ENCODE results near the gene SERPINB5. TPM values are rescaled to one million over a fixed set of nuclear protein-coding genes. Genes with fewer than 3 reads are reported as not detected.

The SERPINB5 gene
- total and polyA plus RNA-seq, 2 donors (not counting 1 experiment from before 2014, with no cell fraction given): not detected

DNA sequence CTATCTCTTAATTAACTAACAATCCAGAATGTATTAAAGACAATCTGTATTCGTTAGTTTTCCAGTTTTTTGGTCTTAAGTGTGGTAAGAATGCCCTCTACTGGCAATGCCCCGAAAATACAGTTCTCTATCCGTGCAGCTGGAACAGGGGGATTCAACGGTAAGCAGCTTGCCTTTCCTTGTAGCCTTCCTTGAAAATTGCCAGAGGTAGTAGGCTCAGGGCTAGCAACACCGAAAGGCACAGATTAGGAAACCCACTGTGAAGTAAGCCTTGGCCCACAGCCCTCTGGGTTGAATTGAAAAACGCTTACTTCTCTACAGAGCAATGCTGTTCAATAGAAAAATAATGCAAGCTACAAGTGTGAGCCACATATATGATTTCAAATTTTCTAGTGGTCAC lies 37.4 kb upstream of the SERPINB5 start:
- H3K36me3 ChIP-seq (replicated peaks in 1 of 2; ENCODE audit: control extremely low read depth in 1 of 2, control insufficient read depth in 1 of 2, extremely low read depth in 1 of 2, insufficient read depth in 2 of 2, low read length in 1 of 2): no peaks in the 10 kb centered on the region
- DNase-seq (peak; percentile 72), ATAC-seq (ENCODE audit: low read depth) (peak; percentile 78)
- H3K9me3 Mint-ChIP-seq (ENCODE audit: insufficient read depth): no peaks in the 10 kb centered on the region
- H3K4me3 ChIP-seq (ENCODE audit: control extremely low read depth in 1 of 5, extremely low read depth in 1 of 5, insufficient read depth in 1 of 5, low read depth in 2 of 5, low read length in 4 of 5): no peak overlapping the region
- TF ChIP-seq EZH2 (IDR thresholded peaks at IDR 0.05; ENCODE audit: borderline replicate concordance, insufficient read depth, low read depth, low read length, poor library complexity, severe bottlenecking): no peak
- TF ChIP-seq, protein P1, sequence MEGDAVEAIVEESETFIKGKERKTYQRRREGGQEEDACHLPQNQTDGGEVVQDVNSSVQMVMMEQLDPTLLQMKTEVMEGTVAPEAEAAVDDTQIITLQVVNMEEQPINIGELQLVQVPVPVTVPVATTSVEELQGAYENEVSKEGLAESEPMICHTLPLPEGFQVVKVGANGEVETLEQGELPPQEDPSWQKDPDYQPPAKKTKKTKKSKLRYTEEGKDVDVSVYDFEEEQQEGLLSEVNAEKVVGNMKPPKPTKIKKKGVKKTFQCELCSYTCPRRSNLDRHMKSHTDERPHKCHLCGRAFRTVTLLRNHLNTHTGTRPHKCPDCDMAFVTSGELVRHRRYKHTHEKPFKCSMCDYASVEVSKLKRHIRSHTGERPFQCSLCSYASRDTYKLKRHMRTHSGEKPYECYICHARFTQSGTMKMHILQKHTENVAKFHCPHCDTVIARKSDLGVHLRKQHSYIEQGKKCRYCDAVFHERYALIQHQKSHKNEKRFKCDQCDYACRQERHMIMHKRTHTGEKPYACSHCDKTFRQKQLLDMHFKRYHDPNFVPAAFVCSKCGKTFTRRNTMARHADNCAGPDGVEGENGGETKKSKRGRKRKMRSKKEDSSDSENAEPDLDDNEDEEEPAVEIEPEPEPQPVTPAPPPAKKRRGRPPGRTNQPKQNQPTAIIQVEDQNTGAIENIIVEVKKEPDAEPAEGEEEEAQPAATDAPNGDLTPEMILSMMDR (IDR thresholded peaks at IDR 0.05): peak; percentile 94
- H3K27me3 ChIP-seq (replicated peaks in 1 of 4; ENCODE audit: control extremely low read depth in 1 of 4, control insufficient read depth in 3 of 4, insufficient read depth in 4 of 4, low read length in 3 of 4): no peaks in the 10 kb centered on the region
- H3K27ac Mint-ChIP-seq: no peak overlapping the region
- H3K4me1 ChIP-seq (ENCODE audit: control insufficient read depth in 2 of 2, insufficient read depth in 2 of 2, low read length in 2 of 2): peaks cover 2 to 5% of the 10 kb centered on the region in 2 donors
- H3K27ac ChIP-seq (ENCODE audit: low read length in 2 of 2): no peak overlapping the region
- no peaks in the 10 kb centered on the region for H3K9me3 ChIP-seq (ENCODE audit: control extremely low read depth in 1 of 3, control insufficient read depth in 2 of 3, insufficient read depth in 1 of 3, low read length in 2 of 3)
- H3K27me3 Mint-ChIP-seq: peaks cover 16% of the 10 kb centered on the region
- no peaks in the 10 kb centered on the region for H3K79me2 ChIP-seq (ENCODE audit: control insufficient read depth, insufficient read depth, low read length)
- no peak overlapping the region for H3K4me2 ChIP-seq (replicated peaks; ENCODE audit: low read depth, low read length, poor library complexity, severe bottlenecking)
- no peak overlapping the region for H3K4me3 Mint-ChIP-seq
- POLR2A ChIA-PET: no interaction called here
- CTCF ChIA-PET: interaction anchor here (0.6 to 9.4 kb wide), 41 partner anchors 9 to 1190 kb away, joined by 3 to 170 read pairs (median 4); partner anchors contain the start of genes PHLPP1 and VPS4B
- no peak overlapping the region for H3K9ac ChIP-seq (ENCODE audit: low read length)
- H3K4me1 Mint-ChIP-seq: peaks cover 5% of the 10 kb centered on the region
- intact Hi-C loops (cut with micrococcal nuclease): loop anchor here (1.0 to 2.0 kb wide), 5 partner anchors 17 to 725 kb away; partner anchors contain the start of gene VPS4B
- WGBS (ENCODE audit: insufficient coverage): 6% methylated on average over 3 of the region's 6 CpGs
- H4K20me1 ChIP-seq (ENCODE audit: control insufficient read depth, insufficient read depth, low read length, poor library complexity, severe bottlenecking): no peaks in the 10 kb centered on the region
- H2AFZ ChIP-seq (ENCODE audit: insufficient read depth, low read depth, low read length, poor library complexity, severe bottlenecking): peak overlapping the region; percentile 60

DNA sequence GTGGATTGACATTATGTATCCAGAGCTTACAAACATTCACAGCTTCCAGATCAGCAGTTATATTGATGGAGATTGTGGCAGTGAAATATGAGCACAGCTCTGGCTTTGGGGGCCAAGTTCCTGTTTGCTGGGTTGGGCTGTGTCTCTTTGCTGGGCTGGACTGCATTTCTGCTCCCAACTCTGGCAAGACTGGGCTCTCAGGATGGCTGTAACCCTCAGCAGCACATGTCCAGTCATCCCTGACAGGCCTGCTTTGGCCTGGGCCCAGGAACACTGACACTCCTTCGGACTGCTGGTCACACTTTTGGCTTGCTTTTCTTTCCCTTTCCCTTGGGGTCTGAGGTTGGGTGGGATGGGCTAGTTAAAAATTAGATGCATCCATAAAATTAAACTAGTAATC lies 36.5 kb upstream of the SERPINB5 start:
- Mint-ChIP-seq H3K27ac (no peak overlapping the region), H3K4me3 (no peak overlapping the region), H3K27me3 (peaks cover 12% of the 10 kb centered on the region), H3K4me1 (peaks cover 14% of the 10 kb centered on the region), H3K9me3 (ENCODE audit: insufficient read depth) (no peaks in the 10 kb centered on the region)
- no peak overlapping the region for H3K27ac ChIP-seq (ENCODE audit: low read length in 2 of 2)
- intact Hi-C loops (cut with micrococcal nuclease): no loop called here
- H3K4me2 ChIP-seq (replicated peaks; ENCODE audit: low read depth, low read length, poor library complexity, severe bottlenecking): no peak overlapping the region
- no peak overlapping the region for H3K4me3 ChIP-seq (ENCODE audit: control extremely low read depth in 1 of 5, extremely low read depth in 1 of 5, insufficient read depth in 1 of 5, low read depth in 2 of 5, low read length in 4 of 5)
- no CpG with 5 or more reads among the region's 1 CpG for WGBS (ENCODE audit: insufficient coverage)
- no peak overlapping the region for H2AFZ ChIP-seq (ENCODE audit: insufficient read depth, low read depth, low read length, poor library complexity, severe bottlenecking)
- H4K20me1 ChIP-seq (ENCODE audit: control insufficient read depth, insufficient read depth, low read length, poor library complexity, severe bottlenecking): no peaks in the 10 kb centered on the region
- ChIA-PET POLR2A (no interaction called here), CTCF (interaction anchor here (0.7 to 9.4 kb wide), 19 partner anchors 16 to 1191 kb away, joined by 3 to 170 read pairs (median 6); partner anchors contain the start of gene VPS4B)
- H3K4me1 ChIP-seq (ENCODE audit: control insufficient read depth in 2 of 2, insufficient read depth in 2 of 2, low read length in 2 of 2): peaks cover 11 to 14% of the 10 kb centered on the region in 2 donors
- H3K9me3 ChIP-seq (ENCODE audit: control extremely low read depth in 1 of 3, control insufficient read depth in 2 of 3, insufficient read depth in 1 of 3, low read length in 2 of 3): no peaks in the 10 kb centered on the region
- no peaks in the 10 kb centered on the region for H3K36me3 ChIP-seq (replicated peaks in 1 of 2; ENCODE audit: control extremely low read depth in 1 of 2, control insufficient read depth in 1 of 2, extremely low read depth in 1 of 2, insufficient read depth in 2 of 2, low read length in 1 of 2)
- H3K9ac ChIP-seq (ENCODE audit: low read length): no peak overlapping the region
- no peaks in the 10 kb centered on the region for H3K27me3 ChIP-seq (replicated peaks in 1 of 4; ENCODE audit: control extremely low read depth in 1 of 4, control insufficient read depth in 3 of 4, insufficient read depth in 4 of 4, low read length in 3 of 4)
- H3K79me2 ChIP-seq (ENCODE audit: control insufficient read depth, insufficient read depth, low read length): no peaks in the 10 kb centered on the region
- DNase-seq (no peak), ATAC-seq (ENCODE audit: low read depth) (no peak)
- no peak for TF ChIP-seq EZH2 (IDR thresholded peaks at IDR 0.05; ENCODE audit: borderline replicate concordance, insufficient read depth, low read depth, low read length, poor library complexity, severe bottlenecking)
- TF ChIP-seq, protein P1 (IDR thresholded peaks at IDR 0.05): no peak

Data from B cell (primary cell).